ENCODE measurements around the gene NACA2.

NACA2 gene

DNA sequence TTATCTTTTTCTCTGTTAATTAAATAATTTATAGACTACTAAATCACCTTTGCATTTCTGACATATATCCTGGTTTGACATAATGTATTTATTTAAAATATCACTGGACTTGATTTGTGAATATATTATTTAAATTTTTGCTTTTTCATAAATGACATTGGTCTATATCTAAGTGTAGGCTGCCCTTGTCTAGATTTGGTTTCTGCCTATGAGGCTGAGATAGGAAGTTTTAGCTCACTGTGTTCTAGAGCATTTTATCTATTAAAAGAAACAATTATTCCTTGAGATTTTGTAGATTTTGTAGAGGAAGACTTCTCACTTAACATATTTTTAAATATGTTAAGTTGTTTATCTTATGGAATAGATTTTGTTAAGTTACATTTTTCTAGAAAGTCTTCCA is 43.9 kb downstream of the NACA2 start:
- DNase-seq (ENCODE audit: low read depth, low spot score): no peak

GRCh38 chr17:61545335-61545938 is 45.6 kb downstream of the NACA2 start:
- DNase-seq (ENCODE audit: low read depth, low spot score): no peak

DNA sequence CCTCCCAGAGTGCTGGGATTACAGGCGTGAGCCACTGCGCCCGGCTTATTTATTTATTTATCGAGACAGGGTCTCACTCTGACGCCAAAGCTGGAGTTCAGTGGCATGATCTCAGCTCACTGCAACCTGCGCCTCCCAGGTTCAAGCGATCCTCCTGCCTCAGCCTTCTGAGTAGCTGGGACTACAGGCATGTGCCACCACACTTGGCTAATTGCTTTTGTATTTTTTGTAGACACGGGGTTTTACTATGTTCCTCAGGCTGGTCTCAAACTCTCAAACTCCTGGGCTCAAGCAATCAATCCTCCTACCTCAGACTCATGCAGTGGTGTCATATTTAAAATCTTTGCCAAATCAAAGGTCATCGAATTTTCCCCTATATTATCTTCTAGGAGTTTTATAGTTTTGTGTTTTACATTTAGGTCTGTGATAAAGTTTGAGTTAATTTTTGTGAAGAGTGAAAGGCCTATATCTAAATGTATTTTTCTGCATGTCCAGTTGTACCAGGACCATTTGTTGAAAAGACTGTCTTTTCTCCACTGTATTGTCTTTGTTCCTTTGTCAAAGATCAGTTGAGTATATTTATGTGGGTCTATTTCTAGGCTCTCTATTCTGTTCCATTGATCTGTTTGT is 47.1 kb downstream of the NACA2 start:
- DNase-seq (ENCODE audit: low read depth, low spot score): no peak

- DNase-seq (ENCODE audit: low read depth, low spot score): no peak
Measured at GRCh38 chr17:61542027-61542426, 49.0 kb downstream of the NACA2 start.

DNA sequence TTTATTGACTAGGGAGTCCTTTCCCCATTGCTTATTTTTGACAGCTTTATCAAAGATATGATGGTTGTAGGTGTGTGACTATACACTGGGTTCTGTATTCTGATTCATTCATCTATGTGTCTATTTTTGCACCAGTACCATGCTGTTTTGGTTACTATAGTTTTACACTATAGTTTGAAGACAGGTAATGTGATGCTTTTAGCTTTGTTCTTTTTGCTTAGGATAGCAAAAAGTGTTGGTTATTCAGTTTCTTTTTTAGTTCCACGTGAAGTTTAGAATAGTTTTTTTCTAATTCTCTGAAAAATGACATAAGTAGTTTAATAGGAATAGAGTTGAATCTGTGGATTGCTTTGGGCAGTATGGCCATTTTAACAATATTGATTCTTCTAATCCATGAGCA is 50.1 kb downstream of the NACA2 start:
- no peak for DNase-seq (ENCODE audit: low read depth, low spot score)
